HEK293 (cell line): ENCODE measurements around the gene TMEM121.
"Not testable (repeated sequence)": the region's sequence is repeated elsewhere in the genome, so short reads cannot be mapped to it uniquely, and the experiment has no call there.

Experiments used
- AEBP2 ChIP-seq: fragments of 450-650 bp; formaldehyde crosslinking; IDR thresholded peaks from 2 replicates; pipeline ENCODE4 v1.5.1; 2016; ENCODE audit warnings: missing biosample characterization, missing genetic modification characterization, borderline replicate concordance
- ZBTB48 ChIP-seq: fragments of 450-650 bp; formaldehyde crosslinking; IDR thresholded peaks from 2 replicates; pipeline ENCODE4 v1.5.1; 2016; ENCODE audit warnings: missing biosample characterization, missing genetic modification characterization
- ZNF16 ChIP-seq: fragments of 450-650 bp; formaldehyde crosslinking; IDR thresholded peaks from 2 replicates; pipeline ENCODE4 v1.5.1; 2016; ENCODE audit warnings: low read depth, missing biosample characterization, missing genetic modification characterization
- TF ChIP-seq, protein P1 (sequence below): fragments of 450-650 bp; formaldehyde crosslinking; IDR thresholded peaks from 2 replicates; pipeline ENCODE4 v1.5.1; 2016; ENCODE audit warnings: missing biosample characterization, missing genetic modification characterization, low read depth
- TF ChIP-seq, protein P2 (sequence below): fragments of 450-650 bp; formaldehyde crosslinking; IDR thresholded peaks from 2 replicates; pipeline ENCODE4 v1.5.1; 2016; ENCODE audit warnings: missing biosample characterization, missing genetic modification characterization

DNA sequence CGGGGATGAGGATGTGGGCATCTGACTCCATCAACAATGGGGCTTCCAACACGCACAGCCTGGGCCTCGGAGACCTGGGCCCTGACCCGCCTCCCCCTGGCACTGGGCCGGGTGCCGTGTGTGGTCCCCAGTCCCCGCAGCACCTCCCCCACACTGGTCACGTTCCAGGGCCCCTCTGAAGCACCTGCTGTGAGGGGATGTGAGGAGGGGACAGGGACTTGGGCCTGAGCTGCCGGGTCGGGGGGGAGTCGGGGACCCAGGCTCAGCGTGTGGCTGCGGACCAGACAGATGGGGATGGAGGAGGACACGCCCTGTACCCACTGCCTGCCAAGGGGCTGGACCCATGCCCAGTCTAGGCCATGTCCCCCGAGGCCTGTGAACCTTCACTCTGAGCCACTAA, 45.7 kb downstream of the TMEM121 start:
- TF ChIP-seq, protein P1, sequence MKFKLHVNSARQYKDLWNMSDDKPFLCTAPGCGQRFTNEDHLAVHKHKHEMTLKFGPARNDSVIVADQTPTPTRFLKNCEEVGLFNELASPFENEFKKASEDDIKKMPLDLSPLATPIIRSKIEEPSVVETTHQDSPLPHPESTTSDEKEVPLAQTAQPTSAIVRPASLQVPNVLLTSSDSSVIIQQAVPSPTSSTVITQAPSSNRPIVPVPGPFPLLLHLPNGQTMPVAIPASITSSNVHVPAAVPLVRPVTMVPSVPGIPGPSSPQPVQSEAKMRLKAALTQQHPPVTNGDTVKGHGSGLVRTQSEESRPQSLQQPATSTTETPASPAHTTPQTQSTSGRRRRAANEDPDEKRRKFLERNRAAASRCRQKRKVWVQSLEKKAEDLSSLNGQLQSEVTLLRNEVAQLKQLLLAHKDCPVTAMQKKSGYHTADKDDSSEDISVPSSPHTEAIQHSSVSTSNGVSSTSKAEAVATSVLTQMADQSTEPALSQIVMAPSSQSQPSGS (tag by site-specific recombination), result not testable (repeated sequence)
- TF ChIP-seq, protein P2, sequence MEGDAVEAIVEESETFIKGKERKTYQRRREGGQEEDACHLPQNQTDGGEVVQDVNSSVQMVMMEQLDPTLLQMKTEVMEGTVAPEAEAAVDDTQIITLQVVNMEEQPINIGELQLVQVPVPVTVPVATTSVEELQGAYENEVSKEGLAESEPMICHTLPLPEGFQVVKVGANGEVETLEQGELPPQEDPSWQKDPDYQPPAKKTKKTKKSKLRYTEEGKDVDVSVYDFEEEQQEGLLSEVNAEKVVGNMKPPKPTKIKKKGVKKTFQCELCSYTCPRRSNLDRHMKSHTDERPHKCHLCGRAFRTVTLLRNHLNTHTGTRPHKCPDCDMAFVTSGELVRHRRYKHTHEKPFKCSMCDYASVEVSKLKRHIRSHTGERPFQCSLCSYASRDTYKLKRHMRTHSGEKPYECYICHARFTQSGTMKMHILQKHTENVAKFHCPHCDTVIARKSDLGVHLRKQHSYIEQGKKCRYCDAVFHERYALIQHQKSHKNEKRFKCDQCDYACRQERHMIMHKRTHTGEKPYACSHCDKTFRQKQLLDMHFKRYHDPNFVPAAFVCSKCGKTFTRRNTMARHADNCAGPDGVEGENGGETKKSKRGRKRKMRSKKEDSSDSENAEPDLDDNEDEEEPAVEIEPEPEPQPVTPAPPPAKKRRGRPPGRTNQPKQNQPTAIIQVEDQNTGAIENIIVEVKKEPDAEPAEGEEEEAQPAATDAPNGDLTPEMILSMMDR (tag by site-specific recombination), result not testable (repeated sequence)
- TF ChIP-seq AEBP2 (tag by site-specific recombination); ZNF16; ZBTB48: not testable (repeated sequence)
